HT-29 (cell line): ENCODE results near the gene HSPE1. TPM values are rescaled to one million over a fixed set of nuclear protein-coding genes. Genes with fewer than 3 reads are reported as not detected.
"Not testable (repeated sequence)": the region's sequence is repeated elsewhere in the genome, so short reads cannot be mapped to it uniquely, and the experiment has no call there.

Experiments used
- DNase-seq: peaks from one replicate; pipeline ENCODE4 v3.0.0-alpha.2; 2015; ENCODE audit warnings: low spot score
- total RNA-seq: library from RNA; depleted of rRNA; stranded (reverse); fragments of >200 nt; shearing (Covaris generic); gene quantifications from 2 replicates; pipeline ENCODE4 v1.2.3, GENCODE V29; 2014; rRNA removed

Gene HSPE1
- total RNA-seq: 195 and 211 TPM in 2 replicates

GRCh38 chr2:197499594-197500502, at the start of gene HSPE1, which contains the start of gene HSPD1:
Gene HSPE1 (plus strand): TSS chr2:197500379. CDS start chr2:197500437, 58 bp downstream.
Gene HSPD1 (minus strand): TSS chr2:197499840. CDS start chr2:197498848, 992 bp downstream.
- peak; percentile 99 for DNase-seq

- no peak for DNase-seq
Measured at GRCh38 chr2:197450465-197450864, 49.7 kb upstream of the HSPE1 start.

- not testable (repeated sequence) for DNase-seq
Measured at GRCh38 chr2:197450935-197451358, 49.2 kb upstream of the HSPE1 start.

GRCh38 chr2:197452754-197453122, 47.4 kb upstream of the HSPE1 start:
- no peak for DNase-seq

DNA sequence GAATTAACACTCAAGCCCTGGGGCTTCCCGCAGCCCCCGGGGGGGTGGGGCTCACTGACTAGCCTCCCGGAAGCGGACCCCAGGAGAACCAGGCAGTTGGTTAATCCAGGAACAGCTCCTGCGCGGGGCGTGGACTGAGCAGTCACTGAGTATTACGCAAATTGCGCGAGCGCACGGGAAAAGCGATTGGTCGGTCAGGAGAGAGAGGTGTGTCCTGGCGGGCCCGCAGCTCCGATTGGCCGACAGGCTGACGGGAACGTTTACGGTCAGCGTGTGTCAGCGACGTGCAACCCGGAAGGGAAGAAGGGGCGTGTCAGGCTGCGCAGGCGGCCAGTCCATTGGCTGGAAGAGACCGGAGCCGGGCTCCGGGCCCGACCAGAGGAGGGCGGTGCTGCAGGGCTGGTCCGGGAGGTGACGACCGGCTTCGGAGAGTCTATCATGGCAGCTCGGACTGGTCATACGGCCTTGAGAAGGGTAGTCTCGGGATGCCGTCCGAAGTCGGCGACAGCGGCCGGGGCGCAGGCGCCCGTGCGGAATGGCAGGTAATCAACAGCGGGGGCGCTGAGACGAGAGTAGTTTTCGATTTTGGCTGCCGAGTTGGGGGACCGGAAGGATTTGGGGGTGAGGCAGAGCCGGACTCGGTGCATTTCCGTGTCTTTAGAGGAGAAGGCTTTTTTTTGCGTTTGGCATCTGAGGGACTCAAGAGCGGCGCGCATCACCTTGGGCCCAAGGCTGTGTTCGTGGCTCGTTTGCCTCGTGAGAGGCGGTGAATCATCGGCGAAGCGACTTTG, 46.9 kb upstream of the HSPE1 start, which contains the start of gene COQ10B:
Gene COQ10B, plus strand, starts transcription at position 430 of the 791 bp plus-strand sequence. Its CDS starts 9 bp downstream, at position 439.
- DNase-seq: peak; percentile 98

DNA sequence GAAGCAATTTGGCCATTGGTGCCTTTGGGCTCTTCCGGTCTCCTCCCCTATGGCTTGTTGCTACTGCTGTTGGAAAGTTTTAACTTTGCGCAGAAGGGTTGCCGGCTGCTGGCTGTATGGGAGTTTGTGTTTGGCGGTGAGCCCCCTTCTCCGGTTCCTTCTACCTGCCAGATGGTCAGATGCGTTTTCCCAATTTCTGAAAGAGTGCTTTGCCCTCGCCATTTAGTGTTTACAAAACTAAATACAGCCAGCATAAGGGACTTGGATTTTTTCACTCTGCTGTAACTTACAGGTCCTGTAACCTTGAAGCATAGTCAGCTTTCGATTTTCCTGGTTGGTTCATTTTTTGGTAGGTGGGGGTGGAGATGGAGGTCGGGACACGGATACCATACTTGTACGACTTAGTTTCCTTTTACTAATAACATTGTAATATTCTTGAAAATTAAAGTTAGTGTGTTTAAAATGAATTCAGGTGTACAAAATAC, 46.2 kb upstream of the HSPE1 start:
- no peak for DNase-seq

DNA sequence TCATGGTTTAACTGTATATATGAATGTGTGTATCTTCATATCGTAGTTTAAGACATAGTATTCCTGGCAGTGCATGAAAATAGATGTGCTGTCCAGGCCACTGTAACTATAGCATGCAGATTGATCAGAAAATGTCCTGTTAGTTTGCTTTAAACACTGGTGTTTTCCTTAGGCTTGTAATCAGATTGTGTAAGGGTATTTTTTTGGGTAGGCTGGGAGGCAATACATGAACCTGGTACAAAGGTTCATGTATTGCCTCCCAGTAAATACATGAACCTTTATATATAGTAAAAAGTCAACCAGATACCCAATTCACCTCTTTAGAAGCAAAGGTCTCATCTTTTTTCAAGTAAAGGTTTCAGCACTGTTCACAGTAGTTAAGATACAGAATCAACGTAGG, 45.3 kb upstream of the HSPE1 start:
- no peak for DNase-seq

- DNase-seq: no peak
Measured at GRCh38 chr2:197455428-197455827, 44.8 kb upstream of the HSPE1 start.

GRCh38 chr2:197460649-197461048, 39.5 kb upstream of the HSPE1 start:
- DNase-seq: no peak

DNA sequence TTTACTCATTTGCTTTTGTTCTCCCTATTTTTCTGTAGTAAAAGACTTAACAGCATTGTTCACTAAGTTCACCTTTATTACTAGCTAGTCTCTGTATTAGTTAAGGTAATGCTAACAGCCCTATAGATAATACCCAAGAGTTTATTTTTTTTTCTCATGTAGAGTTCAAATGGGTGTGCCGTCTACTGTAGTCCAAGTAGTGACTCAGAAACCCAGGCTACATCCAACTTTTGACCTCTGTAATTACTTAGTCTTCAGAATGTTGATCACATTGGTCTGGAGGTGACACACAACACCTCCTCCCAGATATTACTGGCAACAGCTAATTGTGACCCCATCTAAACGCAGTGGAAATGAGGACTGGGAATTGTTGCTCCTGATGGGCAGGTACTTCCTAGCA, 39.1 kb upstream of the HSPE1 start:
- DNase-seq: no peak

- DNase-seq: no peak
Measured at GRCh38 chr2:197464175-197464574, 36.0 kb upstream of the HSPE1 start.

DNA sequence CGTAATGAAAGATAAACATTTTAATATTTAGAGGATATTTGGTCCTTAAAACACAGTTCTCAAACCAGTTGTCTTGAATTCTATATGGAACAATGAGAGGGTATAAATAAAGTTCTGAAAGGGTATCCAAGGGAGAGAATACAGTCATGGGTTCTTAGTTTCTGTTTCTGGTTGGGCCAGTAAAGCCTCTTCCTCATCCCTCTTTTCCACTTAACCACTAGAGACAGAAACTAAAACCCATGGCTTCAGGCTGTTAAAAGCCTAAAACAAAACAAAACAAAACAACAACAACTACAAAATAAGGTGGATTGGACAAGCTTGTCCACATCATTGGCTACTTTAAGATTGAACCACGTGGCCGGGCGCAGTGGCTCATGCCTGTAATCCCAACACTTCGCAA, 28.0 kb upstream of the HSPE1 start:
- DNase-seq: no peak

GRCh38 chr2:197477797-197478196, 22.4 kb upstream of the HSPE1 start:
- DNase-seq: no peak

- DNase-seq: no peak
Measured at GRCh38 chr2:197480165-197481036, 19.8 kb upstream of the HSPE1 start.

DNA sequence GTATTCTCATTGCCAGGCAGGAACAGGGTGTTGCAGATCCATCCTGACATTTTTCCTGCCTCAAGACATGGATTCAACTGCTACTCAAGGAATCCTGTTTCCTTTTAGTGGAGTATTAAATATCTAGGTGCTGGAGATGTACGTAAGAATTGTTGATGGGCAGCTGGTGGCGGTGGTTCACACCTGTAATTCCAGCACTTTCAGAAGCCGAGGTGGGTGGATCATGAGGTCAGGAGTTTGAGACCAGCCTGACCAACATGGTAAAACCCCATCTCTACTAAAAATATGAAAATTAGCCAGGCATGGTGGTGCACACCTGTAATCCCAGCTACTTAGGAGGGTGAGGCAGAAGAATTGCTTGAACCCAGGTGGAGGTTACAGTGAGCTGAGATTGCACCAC, 15.9 kb upstream of the HSPE1 start:
- DNase-seq: not testable (repeated sequence)

- no peak for DNase-seq
Measured at GRCh38 chr2:197486175-197486574, 14.0 kb upstream of the HSPE1 start.

DNA sequence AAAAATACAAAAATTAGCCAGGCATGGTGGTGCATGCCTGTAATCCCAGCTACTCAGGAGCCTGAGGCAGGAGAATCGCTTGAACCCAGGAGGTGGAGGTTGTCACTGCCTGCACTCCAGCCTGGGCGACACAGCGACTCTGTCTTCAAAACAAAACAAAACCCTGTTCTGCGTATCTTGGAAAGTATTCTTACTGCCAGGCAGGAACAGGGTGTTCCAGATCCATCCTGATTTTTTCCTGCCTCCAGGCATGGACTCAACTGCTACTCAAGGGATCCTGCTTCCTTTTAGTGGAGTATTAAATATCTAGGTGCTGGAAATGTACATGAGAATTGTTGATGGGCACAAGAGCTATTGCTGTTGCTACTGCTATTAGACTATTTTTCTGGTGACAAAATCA, 12.8 kb upstream of the HSPE1 start:
- no peak for DNase-seq

DNA sequence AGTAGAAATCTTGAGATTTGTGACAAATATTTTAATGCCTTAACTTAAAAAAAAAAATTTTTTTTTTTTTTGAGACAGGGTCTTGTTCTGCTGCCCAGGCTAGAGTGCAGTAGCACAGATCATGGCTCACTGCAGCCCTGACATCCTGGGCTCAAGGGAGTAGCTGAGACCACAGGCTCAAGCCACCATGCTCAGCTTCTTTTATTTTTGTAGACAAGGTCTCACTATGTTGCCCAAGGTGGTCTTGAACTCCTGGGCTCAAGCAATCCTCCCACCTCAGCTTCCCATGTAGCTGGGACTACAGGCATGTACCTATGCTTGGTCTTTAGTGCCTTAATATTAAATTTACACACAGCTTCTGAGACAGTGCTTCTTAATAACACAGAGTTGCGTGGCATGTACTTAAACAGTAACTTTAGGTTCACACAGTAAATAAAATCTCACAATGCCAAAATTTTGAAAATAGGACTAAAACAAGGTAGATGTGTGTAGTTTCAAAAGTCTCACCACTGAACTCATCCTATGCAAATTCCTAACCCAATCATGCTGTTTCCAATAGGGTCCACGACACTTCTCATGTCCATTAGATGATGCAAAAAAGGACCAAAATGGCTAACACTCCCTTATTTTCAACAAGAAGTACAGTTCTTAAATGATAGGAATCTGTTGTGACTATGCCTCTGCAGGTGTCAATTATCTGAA, 4.6 kb upstream of the HSPE1 start:
- no peak for DNase-seq

DNA sequence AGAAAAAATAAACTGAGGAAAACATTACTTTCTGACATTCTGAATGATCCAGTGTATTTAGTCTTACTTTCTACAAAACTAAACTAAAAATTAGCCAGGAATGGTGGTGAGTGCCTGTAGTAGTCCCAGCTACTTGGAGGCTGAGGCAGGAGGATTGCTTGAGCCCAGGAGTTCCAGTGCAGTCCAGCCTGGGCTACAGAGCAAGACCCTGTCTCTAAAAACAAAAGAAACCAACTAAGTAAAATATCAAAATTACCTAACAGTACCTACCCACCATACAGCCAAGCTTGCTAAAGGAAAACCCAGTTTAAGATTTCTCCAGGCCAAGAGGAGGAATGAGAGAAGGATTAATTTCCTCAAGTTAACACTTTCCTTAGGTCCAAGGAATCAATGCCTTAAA, 3.5 kb upstream of the HSPE1 start:
- DNase-seq: no peak

DNA sequence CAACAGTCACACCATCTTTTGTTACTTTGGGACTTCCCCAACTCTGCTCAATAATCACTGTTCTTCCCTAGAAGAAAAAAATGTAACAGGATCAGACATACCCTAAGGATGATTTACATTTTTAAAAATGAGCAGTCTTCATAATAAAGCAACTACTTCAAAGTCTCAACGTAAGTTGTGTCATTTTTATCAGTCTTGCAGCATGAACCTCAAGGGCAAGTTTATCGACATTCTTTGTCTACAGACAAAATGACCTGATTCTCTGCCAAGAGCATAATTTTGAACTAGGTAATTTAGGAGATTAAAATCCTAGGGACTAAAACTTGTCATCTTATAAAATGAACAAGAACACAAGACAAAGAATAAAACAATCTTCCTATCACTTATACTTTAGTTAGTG, 2.9 kb upstream of the HSPE1 start:
- no peak for DNase-seq
